IMR-90 (cell line): ENCODE results near the gene DDX24. TPM values are rescaled to one million over a fixed set of nuclear protein-coding genes. Genes with fewer than 3 reads are reported as not detected.

Experiments
- ATAC-seq: fragments of 200-7000 bp; cut with Tn5 transposase; 2 replicates; pipeline ENCODE4 v1.9.1; 2020; ENCODE audit warnings: low read depth, mild to moderate bottlenecking, moderate library complexity
- BruUV-seq: library from RNA; stranded (reverse); fragments of 400-500 nt; replicated peaks from 2 replicates; lab custom pipeline; 2021; lab: Mats Ljungman, UMichigan
- CTCF ChIA-PET: fragments of 300-600 bp; formaldehyde crosslinking; extraction: SDS; loops from one replicate; lab custom pipeline; 2021; ENCODE audit warnings: antibody characterized with exemption; lab: Yijun Ruan, JAX
- POLR2A ChIA-PET: fragments of 300-600 bp; sonication (Branson Sonifier 250); formaldehyde crosslinking; loops from one replicate; lab custom pipeline; 2022; ENCODE audit warnings: antibody characterized with exemption; ENCODE audit not compliant: unreplicated experiment; lab: Charles Lee
- DNase-seq: peaks from one replicate; pipeline ENCODE4 v3.0.0; 2013
- H2AFZ ChIP-seq: replicated peaks from 2 replicates; pipeline ENCODE3; 2013; ENCODE audit warnings: low read length, mild to moderate bottlenecking; ENCODE audit not compliant: poor library complexity
- H2AK5ac ChIP-seq: 2 replicates; pipeline ENCODE4 v1.6.1; 2013; ENCODE audit warnings: low read depth, low read length, inconsistent platforms
- H2AK9ac ChIP-seq: replicated peaks from 2 replicates; pipeline ENCODE3; 2013; ENCODE audit warnings: mild to moderate bottlenecking, low read depth, low read length, moderate library complexity; ENCODE audit not compliant: poor library complexity
- H2BK120ac ChIP-seq: 2 replicates; pipeline ENCODE4 v1.6.1; 2013; ENCODE audit warnings: low read depth, low read length, inconsistent platforms
- H2BK15ac ChIP-seq: 3 replicates; pipeline ENCODE4 v1.6.1; 2013; ENCODE audit warnings: low read depth, low read length, inconsistent platforms
- H2BK20ac ChIP-seq: 2 replicates; pipeline ENCODE4 v1.6.1; 2013; ENCODE audit warnings: low read depth, mild to moderate bottlenecking, inconsistent platforms, low read length, moderate library complexity
- H2BK5ac ChIP-seq: 2 replicates; pipeline ENCODE4 v1.6.1; 2013; ENCODE audit warnings: mild to moderate bottlenecking, low read depth, low read length, inconsistent platforms; ENCODE audit not compliant: poor library complexity, severe bottlenecking
- H3K14ac ChIP-seq: replicated peaks from 2 replicates; pipeline ENCODE4 v1.6.1; 2013; ENCODE audit warnings: low read depth, low read length, inconsistent platforms
- H3K18ac ChIP-seq: 2 replicates; pipeline ENCODE4 v1.6.1; 2013; ENCODE audit warnings: low read depth, low read length, control low read depth
- H3K23ac ChIP-seq: 2 replicates; pipeline ENCODE4 v1.6.1; 2013; ENCODE audit warnings: low read depth, low read length, inconsistent platforms
- H3K27ac ChIP-seq: 2 replicates; pipeline ENCODE4 v1.5.1; 2013; ENCODE audit warnings: mild to moderate bottlenecking, control low read depth, low read length; ENCODE audit not compliant: insufficient read depth
- H3K27me3 ChIP-seq: 2 replicates; pipeline ENCODE4 v1.6.1; 2013; ENCODE audit warnings: low read length; ENCODE audit not compliant: control insufficient read depth, insufficient read depth
- H3K36me3 ChIP-seq: 2 replicates; pipeline ENCODE4 v1.6.1; 2013; ENCODE audit warnings: low read length, mixed read lengths; ENCODE audit not compliant: control insufficient read depth, insufficient read depth
- H3K4ac ChIP-seq: 2 replicates; pipeline ENCODE4 v1.6.1; 2013; ENCODE audit warnings: low read depth, low read length, inconsistent platforms
- H3K4me1 ChIP-seq: 2 replicates; pipeline ENCODE4 v1.6.1; 2013; ENCODE audit warnings: low read length, mixed read lengths; ENCODE audit not compliant: control insufficient read depth, insufficient read depth
- H3K4me2 ChIP-seq: 2 replicates; pipeline ENCODE4 v1.6.1; 2013; ENCODE audit warnings: low read depth, mild to moderate bottlenecking, control low read depth, low read length, moderate library complexity
- H3K4me3 ChIP-seq: 2 replicates; pipeline ENCODE4 v1.5.1; 2013; ENCODE audit warnings: low read depth, mild to moderate bottlenecking, control low read depth, low read length, moderate library complexity; ENCODE audit not compliant: insufficient read depth
- H3K56ac ChIP-seq: 2 replicates; pipeline ENCODE4 v1.6.1; 2013; ENCODE audit warnings: low read length, inconsistent platforms; ENCODE audit not compliant: insufficient read depth; ENCODE audit errors: extremely low read depth
- H3K79me1 ChIP-seq, 2 experiments: 2 replicates each; pipeline ENCODE4 v1.6.1; 2013; ENCODE audit warnings: low read length in 2 of 2, inconsistent platforms in 1 of 2, low read depth in 1 of 2
- H3K9ac ChIP-seq: 2 replicates; pipeline ENCODE4 v1.6.1; 2013; ENCODE audit warnings: low read depth, low read length, control low read depth
- H3K9me1 ChIP-seq: 2 replicates; pipeline ENCODE4 v1.6.1; 2013; ENCODE audit warnings: low read length, inconsistent platforms; ENCODE audit not compliant: insufficient read depth
- H3K9me3 ChIP-seq: 2 replicates; pipeline ENCODE4 v1.6.1; 2013; ENCODE audit warnings: low read length; ENCODE audit not compliant: control insufficient read depth, insufficient read depth
- H4K20me1 ChIP-seq: 2 replicates; pipeline ENCODE4 v1.6.1; 2013; ENCODE audit warnings: low read length, inconsistent platforms; ENCODE audit not compliant: insufficient read depth
- H4K5ac ChIP-seq: 2 replicates; pipeline ENCODE4 v1.6.1; 2013; ENCODE audit warnings: mild to moderate bottlenecking, low read depth, low read length, control low read depth
- H4K8ac ChIP-seq, 2 experiments: 2 replicates each; pipeline ENCODE4 v1.6.1; 2013; ENCODE audit warnings: low read depth in 2 of 2, low read length in 2 of 2, control low read depth in 1 of 2, inconsistent platforms in 1 of 2
- H4K91ac ChIP-seq: 2 replicates; pipeline ENCODE4 v1.6.1; 2013; ENCODE audit warnings: low read depth, low read length, inconsistent platforms; ENCODE audit not compliant: insufficient read depth
- ELK1 ChIP-seq: fragments of 150-350 bp; IDR thresholded peaks from 2 replicates; pipeline ENCODE4 v1.6.1; 2016; ENCODE audit warnings: low read depth, mild to moderate bottlenecking, low read length, moderate library complexity, borderline replicate concordance
- MAZ ChIP-seq: IDR thresholded peaks from 2 replicates; pipeline ENCODE4 v1.6.1; 2012; ENCODE audit warnings: low read depth, mild to moderate bottlenecking, low read length, improper control_type of control experiment, moderate library complexity, borderline replicate concordance
- WGBS, 2 experiments: methylation state at CpG; one replicate each; pipeline versions ENCODE4 v1.1.5 to v1.1.7; 2013; ENCODE audit warnings: missing lambda C conversion rate in 2 of 2; ENCODE audit not compliant: insufficient read length in 1 of 2; ENCODE audit errors: extremely low coverage in 2 of 2; 5-methylcytosine and 5-hydroxymethylcytosine counted together
- dilution Hi-C: fragments of 300-500 bp; cut with HindIII; formaldehyde crosslinking; loops from one replicate; pipeline ENCODE4 v1.14.3; 2018; ENCODE audit warnings: low sequenced_read_pairs; ENCODE audit not compliant: unreplicated experiment
- in situ Hi-C: fragments of 300-500 bp; cut with MboI; formaldehyde crosslinking; loops from 3 replicates; pipeline ENCODE4 v1.14.3; 2019; ENCODE audit warnings: low sequenced_read_pairs, inconsistent platforms, mixed read lengths
- intact Hi-C: fragments of 100-400 bp; cut with micrococcal nuclease; formaldehyde crosslinking; loops from 2 replicates; pipeline ENCODE4 v1.10.0; 2022
- polyA plus RNA-seq, 3 experiments: library from polyadenylated mRNA; depleted of rRNA; stranded (reverse); fragments of >200 nt; gene quantifications; 2 replicates each; pipeline ENCODE4 v1.2.3, GENCODE V29; 2012; ENCODE audit warnings: low replicate concordance in 1 of 3
- total RNA-seq: library from RNA; depleted of rRNA; stranded (reverse); fragments of >200 nt; gene quantifications from 2 replicates; pipeline ENCODE4 v1.2.3, GENCODE V29; 2012

DDX24 gene
- total and polyA plus RNA-seq, 2 of the 4 experiments (the other 2 are of a cell fraction): 134 to 155 TPM

GRCh38 chr14:94109915-94110250 lies 28.9 kb upstream of the DDX24 start:
- H3K18ac ChIP-seq: no peak overlapping the region
- CTCF ChIA-PET: no interaction called here
- no peak overlapping the region for H3K56ac ChIP-seq
- no peaks in the 10 kb centered on the region for H3K9me3 ChIP-seq
- H3K27ac ChIP-seq: no peak overlapping the region
- no peak overlapping the region for H3K14ac ChIP-seq
- in situ Hi-C loops: no loop called here
- H4K8ac ChIP-seq: no peak overlapping the region
- no peaks in the 10 kb centered on the region for H3K79me1 ChIP-seq
- no peak overlapping the region for H2BK5ac ChIP-seq
- H3K4me3 ChIP-seq: no peak overlapping the region
- H3K4me1 ChIP-seq: no peaks in the 10 kb centered on the region
- H2AK5ac ChIP-seq: no peak overlapping the region
- H2BK20ac ChIP-seq: no peak overlapping the region
- no peak overlapping the region for H4K91ac ChIP-seq
- 0 out of 2 replicates have a peak, but pooled peaks cover 5% of the 10 kb centered on the region for H3K9me1 ChIP-seq
- BruUV-seq: no TSS peak
- no peak overlapping the region for H3K4ac ChIP-seq
- H4K20me1 ChIP-seq: no peaks in the 10 kb centered on the region
- no peak overlapping the region for H2BK120ac ChIP-seq
- ATAC-seq (no peak), DNase-seq (no peak)
- no CpG with 5 or more reads among the region's 2 CpGs for WGBS, 2 experiments
- intact Hi-C loops: no loop called here
- TF ChIP-seq MAZ (no peak), ELK1 (no peak)
- H4K5ac ChIP-seq: no peak overlapping the region
- POLR2A ChIA-PET: no interaction called here
- H2BK15ac ChIP-seq: no peak overlapping the region
- H3K36me3 ChIP-seq: no peaks in the 10 kb centered on the region
- no peak overlapping the region for H3K23ac ChIP-seq
- H3K9ac ChIP-seq: no peak overlapping the region
- no peak overlapping the region for H2AFZ ChIP-seq
- dilution Hi-C loops: no loop called here
- H3K27me3 ChIP-seq: no peaks in the 10 kb centered on the region
- no peak overlapping the region for H3K4me2 ChIP-seq
- H2AK9ac ChIP-seq: no peak overlapping the region
